Activated T-cell treated with anti-CD3 and anti-CD28 coated beads for 24 hours (primary cell): ENCODE data around the gene ZBTB40.

Experiments used
- DNase-seq: peaks from one replicate; pipeline ENCODE4 v3.0.0-alpha.2; 2020; ENCODE audit warnings: low read depth

Gene ZBTB40

DNA sequence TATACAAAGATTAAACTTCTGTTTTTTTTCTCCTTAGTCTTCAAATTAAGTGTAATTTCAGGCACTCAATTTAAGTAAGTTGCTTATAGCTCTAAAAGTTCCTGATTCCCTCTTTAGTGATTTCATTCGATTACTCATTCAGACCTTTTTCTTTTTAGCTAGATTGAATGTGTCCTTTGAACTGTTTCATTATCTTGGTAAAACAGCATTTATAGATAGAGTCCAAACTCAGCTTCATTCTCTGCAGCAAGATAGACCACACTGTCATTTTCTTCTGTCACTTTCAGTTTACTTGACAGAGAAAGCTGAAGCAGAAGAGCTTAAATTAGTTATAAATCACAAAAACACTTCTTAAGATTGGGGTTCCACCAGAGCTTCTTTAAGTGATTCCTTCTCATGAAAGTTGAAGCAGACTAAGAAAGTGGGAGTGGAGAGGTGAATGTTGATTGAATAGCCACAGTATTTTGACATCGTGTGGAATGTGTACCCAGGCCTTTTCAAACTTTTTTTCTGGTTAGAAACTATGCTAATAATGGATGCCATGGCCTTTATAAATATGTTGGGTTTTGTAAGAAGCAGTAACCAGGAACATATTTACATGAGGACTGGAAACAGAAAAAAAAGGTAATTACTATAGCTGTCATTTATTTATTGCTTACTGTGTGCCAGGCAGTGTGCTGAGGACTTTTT is 52.2 kb downstream of the ZBTB40 start:
- no peak for DNase-seq

DNA sequence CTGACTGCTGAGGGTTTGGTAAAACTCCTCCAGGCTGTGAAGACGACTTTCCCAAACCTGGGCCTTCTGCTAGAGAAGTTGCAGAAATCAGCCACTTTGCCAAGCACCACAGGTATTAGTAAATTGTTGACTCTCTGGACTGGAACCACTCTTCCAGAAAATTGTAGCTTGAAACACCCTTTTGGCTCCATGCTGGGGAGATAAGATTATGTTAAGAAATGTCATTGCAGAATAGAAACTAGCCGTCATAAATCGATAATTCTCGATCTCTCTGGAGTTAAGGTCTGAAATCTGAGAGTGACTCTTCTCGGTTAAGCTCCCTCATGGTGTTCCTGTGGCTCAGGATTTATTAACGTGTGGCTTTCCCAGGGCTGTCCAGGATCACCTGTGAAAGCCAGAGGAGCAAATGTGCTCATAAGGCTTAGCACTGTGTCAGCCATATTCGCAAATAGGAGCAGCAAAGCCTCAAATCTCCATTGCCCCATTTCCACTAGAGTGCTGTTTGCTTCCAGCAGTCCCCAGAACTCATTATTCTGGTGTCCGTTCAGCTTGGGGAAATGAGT is 54.6 kb downstream of the ZBTB40 start:
- DNase-seq = no peak

GRCh38 chr1:22507587-22507986 is 55.9 kb downstream of the ZBTB40 start:
- DNase-seq = no peak

- no peak for DNase-seq
Measured at GRCh38 chr1:22508329-22508728, 56.7 kb downstream of the ZBTB40 start.

GRCh38 chr1:22508991-22509390 is 57.3 kb downstream of the ZBTB40 start:
- no peak for DNase-seq

- DNase-seq = no peak
Measured at GRCh38 chr1:22509815-22510214, 58.2 kb downstream of the ZBTB40 start.

GRCh38 chr1:22512873-22513272 is 61.2 kb downstream of the ZBTB40 start:
- DNase-seq = no peak

DNA sequence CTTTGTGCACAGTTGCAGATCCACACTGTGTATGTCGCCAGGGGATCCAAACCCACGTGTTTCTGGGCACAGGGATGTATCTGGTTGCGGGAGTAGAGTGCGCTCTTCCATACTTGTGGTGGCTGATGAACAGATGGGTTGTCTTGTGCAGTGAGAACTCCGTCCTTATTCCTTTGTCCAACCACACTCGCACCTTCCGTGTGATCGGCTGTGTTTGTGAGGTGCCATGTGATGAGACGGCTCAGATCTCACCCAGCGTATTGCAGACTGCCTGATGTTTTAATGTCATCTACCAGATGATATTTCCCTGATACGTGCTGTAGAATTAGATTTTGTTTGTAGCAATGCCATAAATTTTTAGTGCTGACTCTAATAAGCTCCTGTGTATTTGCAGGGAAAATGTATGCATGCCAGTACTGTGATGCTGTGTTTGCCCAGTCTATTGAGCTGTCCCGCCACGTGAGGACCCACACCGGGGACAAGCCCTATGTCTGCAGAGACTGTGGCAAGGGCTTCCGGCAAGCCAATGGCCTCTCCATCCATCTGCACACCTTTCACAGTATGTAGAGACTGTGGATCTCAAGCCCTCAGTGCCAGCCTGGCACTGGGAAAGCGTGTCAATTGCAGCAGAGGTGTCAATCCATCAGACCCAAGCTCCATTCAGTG is 65.4 kb downstream of the ZBTB40 start:
- DNase-seq = no peak

DNA sequence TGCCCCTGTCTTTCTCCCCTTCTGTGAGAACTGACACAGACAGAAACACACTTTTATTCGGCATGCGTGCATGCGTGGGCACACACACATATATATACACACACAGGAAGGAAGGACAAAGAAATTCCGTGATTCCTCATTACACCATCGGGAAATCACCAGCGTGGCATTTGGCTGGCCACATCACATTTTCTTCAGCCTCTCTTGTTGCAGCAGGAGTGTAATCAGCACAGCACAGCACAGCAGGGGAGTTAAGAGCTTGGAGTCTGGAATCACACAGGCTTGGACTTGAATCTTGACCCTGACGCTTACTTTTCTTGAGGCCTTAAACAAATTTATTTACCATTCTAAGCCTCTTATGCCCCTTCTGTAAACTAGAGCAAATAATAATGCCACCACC is 66.3 kb downstream of the ZBTB40 start:
- no peak for DNase-seq

GRCh38 chr1:22518379-22518778 is 66.7 kb downstream of the ZBTB40 start:
- DNase-seq = no peak

DNA sequence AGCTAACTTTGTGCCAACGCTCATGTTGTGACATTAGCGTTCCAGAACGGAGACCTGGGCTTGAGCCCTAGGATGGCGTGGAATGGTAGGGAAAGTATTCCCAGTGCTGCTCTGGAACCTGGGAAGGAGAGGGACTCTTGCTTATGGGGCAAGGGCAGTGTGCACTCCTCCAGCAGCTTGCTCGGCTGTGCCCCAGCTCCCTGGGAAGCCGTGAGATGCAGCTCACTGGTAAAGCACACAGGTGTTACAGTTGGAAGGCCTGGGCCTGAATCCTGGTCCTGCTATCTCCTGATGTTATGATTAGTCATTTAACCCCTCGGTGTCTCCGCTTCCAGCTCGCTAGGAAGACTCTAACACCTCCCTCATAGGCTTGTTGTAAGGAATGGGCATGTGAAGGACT is 69.2 kb downstream of the ZBTB40 start:
- no peak for DNase-seq

- DNase-seq = no peak
Measured at GRCh38 chr1:22521692-22522091, 70.0 kb downstream of the ZBTB40 start.

GRCh38 chr1:22522221-22522743 is 70.6 kb downstream of the ZBTB40 start:
- DNase-seq = no peak

- no peak for DNase-seq
Measured at GRCh38 chr1:22524481-22524880, 72.8 kb downstream of the ZBTB40 start.

- DNase-seq = no peak
Measured at GRCh38 chr1:22525211-22525610, 73.6 kb downstream of the ZBTB40 start.

- no peak for DNase-seq
Measured at GRCh38 chr1:22525646-22526045, 74.0 kb downstream of the ZBTB40 start.

GRCh38 chr1:22526098-22526497 is 74.4 kb downstream of the ZBTB40 start:
- no peak for DNase-seq

- DNase-seq = no peak
Measured at GRCh38 chr1:22526677-22527076, 75.0 kb downstream of the ZBTB40 start.

DNA sequence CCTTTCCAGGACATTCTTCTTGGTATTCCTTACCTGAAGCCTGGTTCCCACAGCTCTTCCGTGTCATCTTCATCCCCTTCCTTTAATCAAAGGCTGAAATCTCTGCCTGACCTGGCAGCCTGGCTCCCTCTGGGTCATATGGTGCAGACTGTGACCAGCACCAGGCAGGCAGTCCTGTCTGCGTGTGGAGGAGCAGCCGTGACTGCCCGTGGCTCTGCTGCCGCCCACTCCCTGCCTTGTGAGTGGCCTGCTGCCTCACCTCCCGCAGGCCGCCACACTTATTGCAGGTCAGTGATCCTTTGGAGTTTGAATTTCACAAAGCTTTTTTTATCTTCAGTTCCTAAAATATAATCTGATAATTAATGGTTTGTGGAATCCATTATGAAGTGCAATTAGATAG is 75.5 kb downstream of the ZBTB40 start:
- no peak for DNase-seq

DNA sequence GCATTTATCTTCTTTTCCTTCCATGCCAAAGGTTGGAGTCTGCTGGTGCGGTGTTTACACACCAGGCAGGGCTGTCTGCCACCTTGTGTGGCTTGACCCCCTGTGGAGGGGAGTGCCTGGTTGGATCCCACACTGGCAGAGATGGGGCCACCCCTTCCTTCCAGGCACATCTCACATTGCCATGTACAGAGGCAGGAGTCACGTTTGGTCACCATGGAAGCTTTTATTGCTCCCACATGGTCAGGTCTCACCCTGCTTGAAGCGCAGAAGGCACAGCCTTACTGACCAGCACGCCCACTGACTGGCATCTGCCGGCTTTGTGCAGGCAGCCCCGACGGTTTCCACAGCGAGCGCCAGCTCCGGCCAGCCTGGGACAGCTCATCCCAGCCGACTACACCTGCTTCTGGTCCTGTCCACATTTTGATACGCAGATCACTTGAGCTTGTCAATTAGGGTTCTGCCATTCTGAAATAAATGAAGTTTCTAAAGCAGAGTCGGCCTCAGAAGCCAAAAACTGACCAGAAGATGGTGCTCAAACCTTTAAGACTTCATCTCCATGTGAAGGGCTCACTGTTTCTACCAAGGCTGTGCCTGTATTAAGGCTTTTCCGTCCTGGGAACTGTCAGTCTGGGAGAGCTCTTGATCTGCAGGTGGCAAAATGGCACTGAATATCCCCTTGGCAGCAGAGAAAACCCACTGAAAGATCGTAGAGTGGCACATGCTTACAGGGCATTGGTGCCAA is 76.1 kb downstream of the ZBTB40 start:
- DNase-seq = no peak

- no peak for DNase-seq
Measured at GRCh38 chr1:22528451-22528850, 76.8 kb downstream of the ZBTB40 start.

DNA sequence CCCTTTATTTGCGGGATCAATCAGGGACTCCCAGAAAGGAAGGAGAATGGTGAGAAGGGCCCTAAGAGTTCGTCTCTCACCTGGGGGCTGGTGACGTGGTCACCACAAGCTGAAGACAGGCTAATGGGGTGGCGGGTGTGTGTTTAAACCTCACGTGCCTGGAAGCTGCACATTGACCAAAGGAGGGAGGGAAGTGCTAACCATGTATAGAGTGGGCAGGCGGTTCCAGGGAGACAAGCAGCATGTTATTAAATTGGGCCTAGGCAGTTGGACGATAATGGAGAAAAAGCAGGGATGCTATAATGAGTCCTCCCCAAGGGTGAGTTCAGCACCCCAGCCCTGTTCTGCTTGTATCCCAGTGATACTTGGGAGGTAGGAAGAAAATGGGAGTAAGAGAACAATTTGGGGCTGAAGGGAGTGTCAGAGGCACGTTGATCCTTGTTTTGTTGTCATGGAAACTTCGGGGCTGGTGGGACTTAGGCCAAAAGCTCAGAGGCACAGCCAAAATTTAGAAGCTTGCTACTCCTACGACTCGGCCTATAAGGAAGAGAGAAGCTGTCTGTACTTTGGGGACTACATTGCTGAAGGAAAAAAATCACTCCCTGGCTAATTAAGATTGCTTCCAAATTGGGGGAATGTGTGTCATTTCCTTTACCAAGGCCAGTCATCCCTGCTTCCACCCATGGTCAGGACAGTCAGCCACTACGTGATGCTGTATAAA is 78.4 kb downstream of the ZBTB40 start:
- no peak for DNase-seq
